ENCODE measurements around the gene SPINK8.
"Not testable (repeated sequence)": the region's sequence is repeated elsewhere in the genome, so short reads cannot be mapped to it uniquely, and the experiment has no call there.

The SPINK8 gene

GRCh38 chr3:48333346-48334245, at the start of gene SPINK8:
Gene SPINK8, minus strand, starts transcription at chr3:48333661. Its CDS starts 5,320 bp downstream, at chr3:48328341.
- not testable (repeated sequence) for H3K4me3 ChIP-seq (ENCODE audit: low read length)

- no peak overlapping the region for H3K4me3 ChIP-seq (ENCODE audit: low read length)
- TF ChIP-seq ZNF274 (IDR thresholded peaks at IDR 0.05; ENCODE audit: low read depth, low read length): no peak
Observed at GRCh38 chr3:48372862-48373435, 39.5 kb upstream of the SPINK8 start.

- no peak overlapping the region for H3K4me3 ChIP-seq (ENCODE audit: low read length)
- TF ChIP-seq ZNF274 (IDR thresholded peaks at IDR 0.05; ENCODE audit: low read depth, low read length): no peak
Observed at GRCh38 chr3:48372377-48372770, 38.9 kb upstream of the SPINK8 start.

- TF ChIP-seq ZNF274 (IDR thresholded peaks at IDR 0.05; ENCODE audit: low read depth, low read length): no peak
- no peak within 1 kb of the TSS for H3K4me3 ChIP-seq (ENCODE audit: low read length)
Observed at GRCh38 chr3:48371651-48372376, 38.4 kb upstream of the SPINK8 start, which contains the start of gene FBXW12. Gene FBXW12, plus strand, starts transcription at chr3:48372219. Its CDS starts 549 bp downstream, at chr3:48372768.

GRCh38 chr3:48370333-48370713, 36.9 kb upstream of the SPINK8 start:
- no peak for TF ChIP-seq ZNF274 (IDR thresholded peaks at IDR 0.05; ENCODE audit: low read depth, low read length)
- H3K4me3 ChIP-seq (ENCODE audit: low read length): no peak overlapping the region

GRCh38 chr3:48369693-48370332, 36.4 kb upstream of the SPINK8 start:
- no peak for TF ChIP-seq ZNF274 (IDR thresholded peaks at IDR 0.05; ENCODE audit: low read depth, low read length)
- no peak overlapping the region for H3K4me3 ChIP-seq (ENCODE audit: low read length)

GRCh38 chr3:48367201-48367600, 33.7 kb upstream of the SPINK8 start:
- no peak for TF ChIP-seq ZNF274 (IDR thresholded peaks at IDR 0.05; ENCODE audit: low read depth, low read length)
- no peak overlapping the region for H3K4me3 ChIP-seq (ENCODE audit: low read length)

- H3K4me3 ChIP-seq (ENCODE audit: low read length): no peak overlapping the region
- TF ChIP-seq ZNF274 (IDR thresholded peaks at IDR 0.05; ENCODE audit: low read depth, low read length): no peak
Observed at GRCh38 chr3:48364840-48365239, 31.4 kb upstream of the SPINK8 start.

GRCh38 chr3:48361928-48362327, 28.5 kb upstream of the SPINK8 start:
- H3K4me3 ChIP-seq (ENCODE audit: low read length): no peak overlapping the region
- no peak for TF ChIP-seq ZNF274 (IDR thresholded peaks at IDR 0.05; ENCODE audit: low read depth, low read length)

- H3K4me3 ChIP-seq (ENCODE audit: low read length): no peak overlapping the region
- TF ChIP-seq ZNF274 (IDR thresholded peaks at IDR 0.05; ENCODE audit: low read depth, low read length): no peak
Observed at GRCh38 chr3:48356419-48356818, 23.0 kb upstream of the SPINK8 start.

- H3K4me3 ChIP-seq (ENCODE audit: low read length): no peak overlapping the region
- no peak for TF ChIP-seq ZNF274 (IDR thresholded peaks at IDR 0.05; ENCODE audit: low read depth, low read length)
Observed at GRCh38 chr3:48353987-48354386, 20.5 kb upstream of the SPINK8 start.

- TF ChIP-seq ZNF274 (IDR thresholded peaks at IDR 0.05; ENCODE audit: low read depth, low read length): no peak
- H3K4me3 ChIP-seq (ENCODE audit: low read length): no peak overlapping the region
Observed at GRCh38 chr3:48352546-48352945, 19.1 kb upstream of the SPINK8 start.

- TF ChIP-seq ZNF274 (IDR thresholded peaks at IDR 0.05; ENCODE audit: low read depth, low read length): no peak
- H3K4me3 ChIP-seq (ENCODE audit: low read length): no peak overlapping the region
Observed at GRCh38 chr3:48347500-48347899, 14.0 kb upstream of the SPINK8 start.

- no peak overlapping the region for H3K4me3 ChIP-seq (ENCODE audit: low read length)
- no peak for TF ChIP-seq ZNF274 (IDR thresholded peaks at IDR 0.05; ENCODE audit: low read depth, low read length)
Observed at GRCh38 chr3:48345946-48346572, 12.6 kb upstream of the SPINK8 start.
